Measurements from ENCODE around the gene KLHL22.
"Not testable (repeated sequence)": the region's sequence is repeated elsewhere in the genome, so short reads cannot be mapped to it uniquely, and the experiment has no call there.

KLHL22 gene

GRCh38 chr22:20507253-20508066 is 11.9 kb upstream of the KLHL22 start, which contains the start of gene MED15:
Gene MED15 (plus strand): TSS chr22:20507610. CDS start chr22:20507679, 69 bp downstream.
- TF ChIP-seq CTCF (IDR thresholded peaks at IDR 0.05; ENCODE audit: low read depth, low read length): no peak
- peak; percentile 51 for DNase-seq (ENCODE audit: extremely low read depth, low read depth)

GRCh38 chr22:20506543-20507252 is 11.1 kb upstream of the KLHL22 start:
- TF ChIP-seq CTCF (IDR thresholded peaks at IDR 0.05; ENCODE audit: low read depth, low read length): no peak
- no peak for DNase-seq (ENCODE audit: extremely low read depth, low read depth)

- not testable (repeated sequence) for DNase-seq (ENCODE audit: extremely low read depth, low read depth)
Observed at GRCh38 chr22:20504293-20504922, 8.8 kb upstream of the KLHL22 start.

- DNase-seq (ENCODE audit: extremely low read depth, low read depth): no peak
- no peak for TF ChIP-seq CTCF (IDR thresholded peaks at IDR 0.05; ENCODE audit: low read depth, low read length)
Observed at GRCh38 chr22:20503816-20504215, 8.2 kb upstream of the KLHL22 start.

DNA sequence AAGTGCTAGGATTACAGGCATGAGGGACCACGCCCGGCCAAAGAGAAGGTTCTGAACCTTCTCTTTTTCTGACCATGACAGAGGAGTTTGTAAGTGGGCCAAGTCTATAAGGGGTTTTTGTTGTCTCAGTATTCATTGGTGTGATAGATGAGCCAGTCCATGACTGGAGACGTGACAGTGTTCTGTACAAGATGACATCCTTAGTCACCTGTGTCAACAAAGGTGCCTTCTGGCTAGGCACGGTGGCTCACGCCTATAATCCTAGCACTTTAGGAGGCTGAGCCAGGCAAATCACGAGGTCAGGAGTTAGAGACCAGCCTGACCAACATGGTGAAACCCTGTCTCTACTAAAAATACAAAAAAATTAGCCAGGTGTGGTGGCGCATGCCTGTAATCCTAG is 4.2 kb upstream of the KLHL22 start:
- no peak for TF ChIP-seq CTCF (IDR thresholded peaks at IDR 0.05; ENCODE audit: low read depth, low read length)
- no peak for DNase-seq (ENCODE audit: extremely low read depth, low read depth)

GRCh38 chr22:20498913-20499312 is 3.3 kb upstream of the KLHL22 start:
- TF ChIP-seq CTCF (IDR thresholded peaks at IDR 0.05; ENCODE audit: low read depth, low read length): no peak
- no peak for DNase-seq (ENCODE audit: extremely low read depth, low read depth)

DNA sequence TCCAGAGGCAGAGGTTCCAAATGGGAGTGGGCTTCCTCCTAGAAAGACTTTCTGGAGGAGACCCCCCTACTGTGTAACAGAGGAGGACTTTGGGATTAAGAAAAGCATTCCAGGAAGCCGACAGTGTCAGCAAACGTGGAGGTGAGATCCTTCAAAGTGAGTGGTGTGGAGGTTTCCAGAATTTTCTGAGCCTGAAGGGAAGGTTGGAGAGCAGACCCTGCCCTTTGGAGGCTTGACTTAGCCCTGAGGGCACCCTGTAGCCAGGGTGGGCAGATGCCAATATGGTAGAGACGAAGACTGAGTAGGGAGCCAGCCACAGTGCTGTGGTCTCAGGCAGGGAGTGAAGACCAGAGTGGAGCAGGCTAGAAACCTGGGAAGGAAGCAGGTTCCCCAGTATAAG is 1.8 kb upstream of the KLHL22 start:
- TF ChIP-seq CTCF (IDR thresholded peaks at IDR 0.05; ENCODE audit: low read depth, low read length): no peak
- DNase-seq (ENCODE audit: extremely low read depth, low read depth): no peak
